PC-9 (cell line): Measurements from ENCODE around the gene FABP1. TPM values are rescaled to one million over a fixed set of nuclear protein-coding genes. Genes with fewer than 3 reads are reported as not detected.
A peak's percentile ranks its signal among the peaks of the same experiment; 100 is the strongest.

Source experiments
- BruUV-seq: library from RNA; stranded (reverse); fragments of 400-500 nt; replicated peaks from 2 replicates; lab custom pipeline; 2021; lab: Mats Ljungman, UMichigan
- CTCF ChIA-PET: fragments of 300-600 bp; sonication (Branson Sonifier 250); formaldehyde crosslinking; loops from one replicate; lab custom pipeline; 2022; ENCODE audit warnings: antibody characterized with exemption; lab: Charles Lee
- POLR2A ChIA-PET: fragments of 300-600 bp; sonication (Branson Sonifier 250); formaldehyde crosslinking; loops from one replicate; lab custom pipeline; 2022; ENCODE audit warnings: antibody characterized with exemption; ENCODE audit not compliant: unreplicated experiment; lab: Charles Lee
- DNase-seq, 2 experiments: peaks; one replicate each; pipeline versions ENCODE4 v3.0.0 to v3.0.0-alpha.2; 2015 to 2022; ENCODE audit warnings: mixed read lengths in 1 of 2
- H2AFZ ChIP-seq: fragments of 200-600 bp; sonication (generic); 2 replicates; pipeline ENCODE4 v1.8.1; 2017; ENCODE audit warnings: antibody characterized with exemption
- H3F3A ChIP-seq: fragments of 200-600 bp; sonication (generic); 2 replicates; pipeline ENCODE4 v1.8.1; 2017; ENCODE audit warnings: antibody characterized with exemption, mild to moderate bottlenecking, low read depth; ENCODE audit not compliant: insufficient read depth
- H3K27ac ChIP-seq: fragments of 200-600 bp; sonication (generic); 2 replicates; pipeline ENCODE4 v1.6.1; 2016; ENCODE audit warnings: mixed run types
- H3K27me3 ChIP-seq: fragments of 200-600 bp; sonication (generic); 2 replicates; pipeline ENCODE4 v1.6.1; 2016; ENCODE audit warnings: low read depth, mixed run types; ENCODE audit not compliant: insufficient read depth
- H3K36me3 ChIP-seq: fragments of 200-600 bp; sonication (generic); 2 replicates; pipeline ENCODE4 v1.6.1; 2016; ENCODE audit warnings: low read depth, mixed run types
- H3K4me1 ChIP-seq: fragments of 200-600 bp; sonication (generic); replicated peaks from 2 replicates; pipeline ENCODE4 v1.6.1; 2016; ENCODE audit warnings: mixed run types; ENCODE audit not compliant: insufficient read depth
- H3K4me2 ChIP-seq: fragments of 200-600 bp; sonication (generic); 2 replicates; pipeline ENCODE4 v1.6.1; 2017; ENCODE audit warnings: mixed run types
- H3K4me3 ChIP-seq: fragments of 200-600 bp; sonication (generic); 2 replicates; pipeline ENCODE4 v1.6.1; 2016; ENCODE audit warnings: mixed run types
- H3K79me2 ChIP-seq: fragments of 200-600 bp; sonication (generic); 2 replicates; pipeline ENCODE4 v1.6.1; 2017; ENCODE audit warnings: low read depth, mixed run types
- H3K9me2 ChIP-seq: fragments of 200-600 bp; sonication (generic); 2 replicates; pipeline ENCODE4 v1.8.1; 2017; ENCODE audit warnings: mild to moderate bottlenecking; ENCODE audit not compliant: insufficient read depth
- H3K9me3 ChIP-seq: fragments of 200-600 bp; sonication (generic); 2 replicates; pipeline ENCODE4 v1.8.1; 2016; ENCODE audit warnings: low read depth; ENCODE audit not compliant: insufficient read depth
- H4K20me1 ChIP-seq: fragments of 200-600 bp; sonication (generic); 2 replicates; pipeline ENCODE4 v1.8.1; 2017; ENCODE audit not compliant: insufficient read depth
- EZH2 ChIP-seq: fragments of 200-600 bp; sonication (generic); IDR thresholded peaks from 2 replicates; pipeline ENCODE4 v1.8.0; 2017; ENCODE audit warnings: antibody characterized with exemption, low read depth
- intact Hi-C: fragments of 100-400 bp; cut with micrococcal nuclease; formaldehyde crosslinking; loops from one replicate; pipeline ENCODE4 v1.10.0; 2022; ENCODE audit not compliant: unreplicated experiment
- total RNA-seq: library from RNA; stranded (reverse); gene quantifications from 2 replicates; pipeline ENCODE4 v1.2.3, GENCODE V29; 2021
- TF ChIP-seq, protein P1 (sequence below): fragments of 200-600 bp; sonication (generic); conservative IDR thresholded peaks from 2 replicates; pipeline ENCODE4 v1.6.1; 2017; ENCODE audit warnings: mixed run types, antibody characterized with exemption, mild to moderate bottlenecking, moderate library complexity

The FABP1 gene
- total RNA-seq, 1 experiment from 2014 or later: not detected

DNA sequence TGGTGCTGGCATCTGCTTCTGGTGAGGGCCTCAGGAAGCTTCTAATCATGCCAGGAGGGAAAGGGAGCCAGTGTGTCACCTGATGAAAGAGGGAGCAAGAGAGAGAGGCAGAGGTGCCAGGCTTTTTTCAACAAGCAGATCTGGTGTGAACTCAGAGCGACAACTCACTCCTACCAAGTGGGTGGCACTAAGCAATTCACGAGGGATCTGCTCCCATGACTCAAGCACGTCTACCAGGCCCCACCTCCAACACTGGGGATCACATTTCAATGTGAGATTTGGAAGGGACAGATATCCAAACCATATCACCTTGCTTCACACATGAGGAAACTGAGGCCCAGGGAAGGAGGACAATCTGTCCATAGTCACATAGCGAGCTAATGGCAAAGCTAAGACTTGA lies 19.1 kb downstream of the FABP1 start:
- no peak for DNase-seq
- intact Hi-C loops: no loop called here
- Histone ChIP-seq H3K27me3 (peaks cover 32% of the 10 kb centered on the region), H3K9me2 (no peaks in the 10 kb centered on the region), H3K36me3 (no peaks in the 10 kb centered on the region), H4K20me1 (no peaks in the 10 kb centered on the region), H3K4me3 (no peak overlapping the region), H3K4me2 (no peak overlapping the region), H3K27ac (no peak overlapping the region), H2AFZ (no peak overlapping the region), H3K9me3 (no peaks in the 10 kb centered on the region), H3K79me2 (no peaks in the 10 kb centered on the region), H3K4me1 (no peaks in the 10 kb centered on the region), H3F3A (no peaks in the 10 kb centered on the region)
- no TSS peak for BruUV-seq
- ChIA-PET POLR2A (no interaction called here), CTCF (no interaction called here)
- TF ChIP-seq EZH2: no peak
- TF ChIP-seq, protein P1, sequence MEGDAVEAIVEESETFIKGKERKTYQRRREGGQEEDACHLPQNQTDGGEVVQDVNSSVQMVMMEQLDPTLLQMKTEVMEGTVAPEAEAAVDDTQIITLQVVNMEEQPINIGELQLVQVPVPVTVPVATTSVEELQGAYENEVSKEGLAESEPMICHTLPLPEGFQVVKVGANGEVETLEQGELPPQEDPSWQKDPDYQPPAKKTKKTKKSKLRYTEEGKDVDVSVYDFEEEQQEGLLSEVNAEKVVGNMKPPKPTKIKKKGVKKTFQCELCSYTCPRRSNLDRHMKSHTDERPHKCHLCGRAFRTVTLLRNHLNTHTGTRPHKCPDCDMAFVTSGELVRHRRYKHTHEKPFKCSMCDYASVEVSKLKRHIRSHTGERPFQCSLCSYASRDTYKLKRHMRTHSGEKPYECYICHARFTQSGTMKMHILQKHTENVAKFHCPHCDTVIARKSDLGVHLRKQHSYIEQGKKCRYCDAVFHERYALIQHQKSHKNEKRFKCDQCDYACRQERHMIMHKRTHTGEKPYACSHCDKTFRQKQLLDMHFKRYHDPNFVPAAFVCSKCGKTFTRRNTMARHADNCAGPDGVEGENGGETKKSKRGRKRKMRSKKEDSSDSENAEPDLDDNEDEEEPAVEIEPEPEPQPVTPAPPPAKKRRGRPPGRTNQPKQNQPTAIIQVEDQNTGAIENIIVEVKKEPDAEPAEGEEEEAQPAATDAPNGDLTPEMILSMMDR: no peak

DNA sequence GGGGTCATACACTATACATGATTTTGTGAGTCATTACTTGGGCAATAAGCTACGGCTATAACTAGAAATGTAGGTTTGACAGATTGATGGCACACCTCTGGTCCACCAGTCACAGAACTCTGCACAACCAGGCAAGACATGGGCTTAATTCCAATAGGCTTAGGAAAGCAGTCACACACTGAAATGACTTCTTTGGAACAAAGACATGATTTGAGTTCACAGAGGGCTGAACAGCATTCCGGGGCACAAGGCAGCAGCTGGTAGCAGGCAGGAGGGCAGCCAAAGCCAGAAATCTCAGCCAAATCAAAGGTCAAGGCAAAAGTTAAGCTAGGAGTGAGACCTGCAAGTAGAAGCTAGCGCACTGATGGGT lies 27.4 kb downstream of the FABP1 start:
- 0 out of 2 replicates have a peak, but pooled peaks cover 6% of the 10 kb centered on the region for H3K4me1 ChIP-seq
- H3K4me2 ChIP-seq: no peak overlapping the region
- H3K27me3 ChIP-seq: peaks cover 37% of the 10 kb centered on the region
- ChIA-PET POLR2A (no interaction called here), CTCF (no interaction called here)
- H3K36me3 ChIP-seq: no peaks in the 10 kb centered on the region
- intact Hi-C loops: no loop called here
- no peaks in the 10 kb centered on the region for H4K20me1 ChIP-seq
- H3K9me3 ChIP-seq: no peaks in the 10 kb centered on the region
- H3K9me2 ChIP-seq: no peaks in the 10 kb centered on the region
- peaks cover 5% of the 10 kb centered on the region; the same call in 1 of the 2 replicates for H3F3A ChIP-seq
- H3K27ac ChIP-seq: no peak overlapping the region
- H3K4me3 ChIP-seq: no peak overlapping the region
- BruUV-seq: no TSS peak
- no peaks in the 10 kb centered on the region for H3K79me2 ChIP-seq
- no peak overlapping the region for H2AFZ ChIP-seq
- no peak for TF ChIP-seq EZH2
- TF ChIP-seq, protein P1: no peak
- no peak for DNase-seq

DNA sequence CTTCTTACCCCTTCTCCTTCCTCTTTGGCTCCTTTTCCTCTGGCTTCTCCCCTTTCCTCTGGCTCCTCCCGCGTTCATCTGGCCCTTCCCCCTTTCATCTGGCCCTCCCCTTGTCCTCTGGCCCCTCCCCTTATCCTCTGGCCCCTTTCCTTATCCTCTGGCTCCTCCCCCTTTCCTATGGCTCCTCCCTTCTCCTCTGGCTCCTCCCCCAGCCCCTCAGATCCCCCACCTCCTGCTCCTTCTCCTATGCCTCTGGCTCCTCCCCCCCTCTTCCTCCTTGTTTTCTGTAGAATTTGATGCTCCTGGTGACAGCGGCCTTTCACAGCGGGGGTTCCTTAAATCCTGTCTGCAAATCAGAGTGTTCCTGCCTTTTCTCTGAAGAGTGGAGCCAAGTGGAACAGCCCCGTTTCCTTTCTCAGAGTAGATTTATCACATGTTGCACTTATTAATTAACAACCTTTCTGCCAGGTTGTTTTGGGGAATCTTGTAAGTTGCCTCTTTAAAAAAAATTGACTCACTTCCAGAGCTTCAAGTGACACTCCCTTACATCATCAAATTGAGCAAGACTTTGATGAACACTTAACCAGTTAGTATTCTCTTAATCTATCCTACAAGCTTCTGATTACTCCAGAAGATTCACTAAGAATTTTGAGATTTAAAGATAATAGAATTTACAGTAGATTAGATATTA lies 27.9 kb downstream of the FABP1 start:
- Histone ChIP-seq H3K27me3 (peaks cover 40% of the 10 kb centered on the region), H3F3A (peaks cover 5% of the 10 kb centered on the region; the same call in 1 of the 2 replicates), H3K36me3 (no peaks in the 10 kb centered on the region), H3K9me2 (no peaks in the 10 kb centered on the region), H4K20me1 (no peaks in the 10 kb centered on the region), H3K79me2 (no peaks in the 10 kb centered on the region), H3K4me2 (no peak overlapping the region), H3K27ac (no peak overlapping the region), H3K9me3 (no peaks in the 10 kb centered on the region), H3K4me1 (0 out of 2 replicates have a peak, but pooled peaks cover 6% of the 10 kb centered on the region), H3K4me3 (no peak overlapping the region), H2AFZ (no peak overlapping the region)
- CTCF ChIA-PET: no interaction called here
- intact Hi-C loops: no loop called here
- no TSS peak for BruUV-seq
- POLR2A ChIA-PET: no interaction called here
- peak; percentile 8 to 44 for DNase-seq
- TF ChIP-seq, protein P1: no peak
- no peak for TF ChIP-seq EZH2
